T-helper 2 cell treated with Interferon-gamma antibody and Interleukin-4, amounts not matched to agents 5 μg/mL and 100 μg/mL, for 36 hours (primary cell): ENCODE results near the gene EDA.

Source experiments
- DNase-seq: peaks from one replicate; pipeline ENCODE4 v3.0.0; 2021; ENCODE audit warnings: low spot score
- H3K27ac Mint-ChIP-seq: one replicate; pipeline ENCODE4 v1.8.0; 2021; ENCODE audit warnings: mild to moderate bottlenecking, mixed read lengths
- H3K27me3 Mint-ChIP-seq: one replicate; pipeline ENCODE4 v1.8.0; 2021; ENCODE audit warnings: low read depth, mixed read lengths
- H3K36me3 Mint-ChIP-seq: one replicate; pipeline ENCODE4 v1.8.0; 2021; ENCODE audit warnings: low read depth, mixed read lengths
- H3K4me1 Mint-ChIP-seq: one replicate; pipeline ENCODE4 v1.8.0; 2021; ENCODE audit warnings: low read depth, mixed read lengths
- H3K4me3 Mint-ChIP-seq: one replicate; pipeline ENCODE4 v1.8.0; 2022; ENCODE audit warnings: mild to moderate bottlenecking, moderate library complexity, mixed read lengths
- H3K9me3 Mint-ChIP-seq: one replicate; pipeline ENCODE4 v1.8.0; 2021; ENCODE audit warnings: mixed read lengths

EDA gene

DNA sequence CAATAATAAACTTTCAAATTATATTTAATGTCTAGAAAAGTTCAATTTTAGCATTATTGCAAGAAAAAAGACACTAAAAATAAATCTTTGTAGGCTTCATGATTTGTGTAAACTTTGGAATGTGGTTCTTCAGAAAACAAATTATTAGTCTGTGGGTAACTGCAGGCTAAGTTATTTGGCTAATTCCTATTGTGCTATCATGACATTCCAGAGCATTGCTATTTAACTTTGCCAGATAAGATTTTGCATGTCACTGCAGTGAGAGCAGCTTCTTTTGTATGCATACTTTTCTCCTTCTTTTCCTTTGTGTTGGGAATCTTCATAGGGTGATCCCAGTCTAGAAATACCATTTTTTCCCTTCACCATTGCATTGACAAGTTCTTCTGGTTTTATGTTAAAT lies 303.8 kb downstream of the EDA start:
- H3K4me3 Mint-ChIP-seq: no peak overlapping the region
- no peaks in the 10 kb centered on the region for H3K36me3 Mint-ChIP-seq
- H3K27ac Mint-ChIP-seq: no peak overlapping the region
- no peak for DNase-seq
- H3K9me3 Mint-ChIP-seq: no peaks in the 10 kb centered on the region
- no peaks in the 10 kb centered on the region for H3K4me1 Mint-ChIP-seq
- H3K27me3 Mint-ChIP-seq: no peaks in the 10 kb centered on the region

- no peaks in the 10 kb centered on the region for H3K27me3 Mint-ChIP-seq
- DNase-seq: no peak
- no peak overlapping the region for H3K4me3 Mint-ChIP-seq
- no peak overlapping the region for H3K27ac Mint-ChIP-seq
- no peaks in the 10 kb centered on the region for H3K36me3 Mint-ChIP-seq
- H3K4me1 Mint-ChIP-seq: no peaks in the 10 kb centered on the region
- no peaks in the 10 kb centered on the region for H3K9me3 Mint-ChIP-seq
Measured at GRCh38 chrX:69932323-69932722, 316.4 kb downstream of the EDA start.

DNA sequence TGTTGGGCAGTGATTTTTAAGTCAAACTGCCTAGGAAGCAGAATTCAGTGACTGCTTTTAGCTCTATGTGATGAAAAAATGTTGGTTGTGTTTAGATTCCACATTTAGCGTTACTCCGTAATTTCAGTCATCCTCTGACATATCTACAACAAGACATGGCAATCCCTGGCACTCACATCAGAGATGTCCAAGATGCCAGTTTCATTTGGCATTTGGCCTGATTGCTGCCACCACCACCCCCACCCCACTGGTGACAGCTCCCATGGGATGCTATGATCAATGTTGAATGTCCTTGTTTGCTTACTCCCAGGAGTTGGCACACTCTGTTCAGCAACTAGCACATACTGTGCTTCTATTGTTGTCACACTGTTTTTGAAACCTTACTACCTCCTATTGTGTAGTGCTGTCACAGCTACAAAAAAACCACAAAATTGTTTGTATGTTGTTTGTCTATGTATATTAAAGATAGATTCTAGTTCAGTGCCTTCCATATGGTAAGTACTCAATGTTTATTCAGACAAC lies 332.4 kb downstream of the EDA start:
- Mint-ChIP-seq H3K27me3 (no peaks in the 10 kb centered on the region), H3K4me1 (no peaks in the 10 kb centered on the region), H3K4me3 (no peak overlapping the region), H3K36me3 (no peaks in the 10 kb centered on the region), H3K27ac (no peak overlapping the region), H3K9me3 (no peaks in the 10 kb centered on the region)
- DNase-seq: no peak

- Mint-ChIP-seq H3K36me3 (no peaks in the 10 kb centered on the region), H3K4me3 (no peak overlapping the region), H3K4me1 (no peaks in the 10 kb centered on the region), H3K27ac (no peak overlapping the region), H3K9me3 (no peaks in the 10 kb centered on the region), H3K27me3 (no peaks in the 10 kb centered on the region)
- DNase-seq: no peak
Measured at GRCh38 chrX:69951753-69952152, 335.8 kb downstream of the EDA start.

- H3K4me3 Mint-ChIP-seq: no peak overlapping the region
- DNase-seq: no peak
- no peaks in the 10 kb centered on the region for H3K9me3 Mint-ChIP-seq
- H3K36me3 Mint-ChIP-seq: no peaks in the 10 kb centered on the region
- H3K27me3 Mint-ChIP-seq: no peaks in the 10 kb centered on the region
- no peak overlapping the region for H3K27ac Mint-ChIP-seq
- no peaks in the 10 kb centered on the region for H3K4me1 Mint-ChIP-seq
Measured at GRCh38 chrX:69959712-69960111, 343.8 kb downstream of the EDA start.

- H3K27ac Mint-ChIP-seq: no peak overlapping the region
- H3K27me3 Mint-ChIP-seq: no peaks in the 10 kb centered on the region
- no peaks in the 10 kb centered on the region for H3K4me1 Mint-ChIP-seq
- no peak for DNase-seq
- H3K4me3 Mint-ChIP-seq: no peak overlapping the region
- no peaks in the 10 kb centered on the region for H3K9me3 Mint-ChIP-seq
- no peaks in the 10 kb centered on the region for H3K36me3 Mint-ChIP-seq
Measured at GRCh38 chrX:69961365-69962072, 345.6 kb downstream of the EDA start.

DNA sequence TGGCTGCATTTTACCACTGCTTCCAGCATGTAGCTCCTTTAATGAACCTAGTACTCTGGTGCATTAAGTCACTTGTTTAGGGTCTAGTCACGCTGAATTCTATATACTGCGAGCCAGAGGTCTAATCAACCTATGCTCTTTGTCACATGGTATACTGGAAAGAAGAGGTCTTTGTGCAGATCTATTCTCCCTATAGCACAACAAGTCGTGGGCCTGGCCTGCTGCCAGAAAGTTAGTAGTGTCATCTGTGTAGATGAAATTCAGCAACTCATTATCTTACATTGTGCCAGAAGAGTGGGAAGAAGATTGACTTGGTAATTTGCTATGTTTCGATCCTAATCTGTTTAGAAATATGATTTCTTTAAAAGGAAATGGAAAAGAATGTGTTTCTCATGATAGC lies 353.0 kb downstream of the EDA start:
- Mint-ChIP-seq H3K36me3 (no peaks in the 10 kb centered on the region), H3K9me3 (no peaks in the 10 kb centered on the region), H3K4me1 (no peaks in the 10 kb centered on the region), H3K4me3 (no peak overlapping the region), H3K27me3 (no peaks in the 10 kb centered on the region), H3K27ac (no peak overlapping the region)
- DNase-seq: no peak

DNA sequence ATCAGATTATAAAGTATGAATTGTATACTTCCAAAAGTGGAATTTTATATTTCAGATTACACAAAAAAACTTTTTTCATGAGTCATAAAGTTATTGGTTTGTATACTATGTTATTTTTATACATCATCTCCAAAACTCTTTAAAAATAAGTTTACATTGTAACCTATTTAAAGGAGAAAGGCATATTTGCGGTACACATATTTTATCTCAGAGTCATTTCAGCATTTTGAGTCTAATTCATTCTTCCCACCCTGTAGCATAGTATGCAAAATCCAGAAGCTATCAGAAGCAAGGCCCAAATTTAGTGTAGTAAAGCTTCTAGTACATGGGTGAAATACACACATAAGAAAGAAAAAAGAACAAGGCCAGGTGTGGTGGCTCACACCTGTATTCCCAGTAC lies 353.5 kb downstream of the EDA start:
- Mint-ChIP-seq H3K27me3 (no peaks in the 10 kb centered on the region), H3K27ac (no peak overlapping the region), H3K4me3 (no peak overlapping the region), H3K4me1 (no peaks in the 10 kb centered on the region), H3K36me3 (no peaks in the 10 kb centered on the region), H3K9me3 (no peaks in the 10 kb centered on the region)
- no peak for DNase-seq

- Mint-ChIP-seq H3K27me3 (no peaks in the 10 kb centered on the region), H3K4me1 (no peaks in the 10 kb centered on the region), H3K4me3 (no peak overlapping the region), H3K27ac (no peak overlapping the region), H3K36me3 (no peaks in the 10 kb centered on the region), H3K9me3 (no peaks in the 10 kb centered on the region)
- no peak for DNase-seq
Measured at GRCh38 chrX:69987691-69988090, 371.8 kb downstream of the EDA start.

DNA sequence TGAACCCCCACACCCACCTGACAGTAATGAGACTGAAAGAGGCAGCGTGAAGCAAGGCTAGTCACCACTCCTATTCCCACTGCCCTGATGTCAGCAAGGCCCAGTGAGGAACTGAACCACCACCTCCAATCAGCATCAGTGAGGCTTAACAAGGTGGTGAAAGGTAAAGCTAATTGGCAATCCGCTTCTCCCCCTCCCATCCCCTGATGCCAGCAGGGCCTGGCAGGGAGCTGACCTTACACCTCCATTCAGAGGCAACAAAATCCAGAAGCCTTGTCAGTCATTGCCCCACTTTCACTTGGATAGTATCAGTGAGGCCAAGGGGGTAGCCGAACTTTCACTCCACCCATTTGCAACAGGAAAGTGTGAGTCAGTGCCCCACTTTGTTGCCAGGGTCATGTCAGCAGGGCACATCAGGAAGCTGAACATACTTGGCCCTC lies 373.1 kb downstream of the EDA start:
- H3K9me3 Mint-ChIP-seq: no peaks in the 10 kb centered on the region
- H3K36me3 Mint-ChIP-seq: no peaks in the 10 kb centered on the region
- peak; percentile 3 for DNase-seq
- no peak overlapping the region for H3K4me3 Mint-ChIP-seq
- H3K27ac Mint-ChIP-seq: no peak overlapping the region
- H3K4me1 Mint-ChIP-seq: no peaks in the 10 kb centered on the region
- no peaks in the 10 kb centered on the region for H3K27me3 Mint-ChIP-seq

GRCh38 chrX:69991685-69992084 lies 375.8 kb downstream of the EDA start:
- Mint-ChIP-seq H3K27ac (no peak overlapping the region), H3K27me3 (no peaks in the 10 kb centered on the region), H3K4me3 (no peak overlapping the region), H3K9me3 (no peaks in the 10 kb centered on the region), H3K4me1 (no peaks in the 10 kb centered on the region), H3K36me3 (no peaks in the 10 kb centered on the region)
- no peak for DNase-seq

DNA sequence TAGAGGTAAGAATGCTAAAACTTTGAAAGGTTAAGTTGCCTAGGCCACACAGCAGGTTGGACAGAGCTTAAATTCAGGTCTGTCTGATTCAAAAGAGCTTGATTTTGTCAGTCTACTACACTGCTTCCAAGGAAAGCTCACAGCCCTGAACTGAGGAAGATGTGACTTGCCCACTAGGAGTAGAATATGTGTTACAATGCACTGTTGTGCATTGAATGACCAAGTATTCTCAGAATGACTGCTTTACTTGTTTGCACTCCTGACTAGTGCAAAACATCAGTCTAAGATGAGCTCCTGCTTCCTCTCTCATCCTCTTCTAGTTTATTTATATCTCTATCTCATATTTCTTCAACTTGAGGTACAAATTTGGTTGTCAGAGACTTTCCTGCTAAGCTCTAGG lies 377.6 kb downstream of the EDA start:
- Mint-ChIP-seq H3K27me3 (no peaks in the 10 kb centered on the region), H3K4me1 (no peaks in the 10 kb centered on the region), H3K9me3 (no peaks in the 10 kb centered on the region), H3K4me3 (no peak overlapping the region), H3K36me3 (no peaks in the 10 kb centered on the region), H3K27ac (no peak overlapping the region)
- no peak for DNase-seq

DNA sequence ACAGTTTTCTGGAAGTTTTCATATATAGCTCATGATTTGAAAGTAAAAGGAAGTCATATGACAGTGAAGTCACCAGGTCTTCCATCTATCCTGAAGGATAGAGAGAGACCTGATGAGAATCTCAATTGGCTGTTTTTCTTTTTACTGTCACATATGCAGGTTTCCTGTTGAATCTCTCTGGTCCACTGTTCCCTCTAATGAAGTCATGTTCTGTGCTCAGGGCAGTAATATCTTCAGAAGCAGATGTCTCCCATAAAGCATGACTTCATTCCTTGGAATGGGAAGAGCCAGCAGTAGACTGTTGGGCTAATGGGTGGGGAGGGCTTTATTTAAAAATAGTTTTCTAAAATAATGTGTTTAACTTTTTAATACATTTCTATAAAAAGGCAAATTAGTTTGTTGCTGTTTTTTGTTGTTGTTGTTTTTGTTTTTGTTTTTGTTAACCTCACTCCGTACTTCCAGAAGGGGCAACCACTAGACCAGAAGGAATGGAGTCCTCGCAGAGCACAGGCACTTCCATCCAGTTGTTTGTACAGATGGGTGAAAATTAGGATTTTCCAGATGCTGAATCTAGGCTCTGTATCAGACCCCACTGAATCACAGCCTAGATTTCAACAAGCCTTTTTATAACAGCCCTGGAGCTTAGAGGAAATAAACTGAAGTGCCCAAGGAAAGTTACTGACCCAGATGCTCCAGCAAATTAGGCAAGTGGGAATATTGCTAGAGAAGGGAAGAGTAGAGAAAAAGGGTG lies 379.6 kb downstream of the EDA start:
- no peaks in the 10 kb centered on the region for H3K9me3 Mint-ChIP-seq
- DNase-seq: no peak
- no peak overlapping the region for H3K27ac Mint-ChIP-seq
- no peaks in the 10 kb centered on the region for H3K4me1 Mint-ChIP-seq
- no peaks in the 10 kb centered on the region for H3K36me3 Mint-ChIP-seq
- H3K27me3 Mint-ChIP-seq: no peaks in the 10 kb centered on the region
- H3K4me3 Mint-ChIP-seq: no peak overlapping the region

DNA sequence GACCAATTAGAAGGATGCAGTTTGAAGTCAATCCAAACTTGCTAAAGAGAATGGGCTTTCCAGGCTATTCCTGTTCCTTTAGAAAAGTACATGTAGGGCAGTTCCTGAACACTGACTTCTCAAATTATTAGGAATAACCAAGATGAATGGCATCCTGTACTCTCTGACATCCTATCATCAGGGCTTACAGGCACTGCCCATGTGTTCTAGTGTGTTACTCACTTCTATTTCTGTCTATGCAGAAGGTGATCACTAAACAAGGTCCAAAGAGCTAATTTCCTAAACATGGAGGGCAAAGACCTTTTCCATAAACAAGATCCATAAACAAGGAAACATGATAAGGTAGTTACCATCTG lies 380.2 kb downstream of the EDA start:
- Mint-ChIP-seq H3K9me3 (no peaks in the 10 kb centered on the region), H3K27me3 (no peaks in the 10 kb centered on the region), H3K4me3 (no peak overlapping the region), H3K36me3 (no peaks in the 10 kb centered on the region), H3K4me1 (no peaks in the 10 kb centered on the region), H3K27ac (no peak overlapping the region)
- DNase-seq: no peak
